Measurements from ENCODE around the gene RB1.

The RB1 gene

GRCh38 chr13:48507021-48507420, 203.5 kb downstream of the RB1 start:
- DNase-seq (ENCODE audit: low read depth in 2 of 2), result no peak
- TF ChIP-seq CTCF (IDR thresholded peaks at IDR 0.05; ENCODE audit: low read depth, low read length), result no peak
- no peak overlapping the region for H3K4me3 ChIP-seq (replicated peaks in 1 of 2; ENCODE audit: low read depth in 2 of 2, low read length in 2 of 2)

- H3K4me3 ChIP-seq (replicated peaks in 1 of 2; ENCODE audit: low read depth in 2 of 2, low read length in 2 of 2), result no peak overlapping the region
- TF ChIP-seq CTCF (IDR thresholded peaks at IDR 0.05; ENCODE audit: low read depth, low read length), result no peak
- DNase-seq (ENCODE audit: low read depth in 2 of 2), result no peak
These were observed 204.5 kb downstream of the RB1 start for GRCh38 chr13:48508011-48508410.

- no peak for DNase-seq (ENCODE audit: low read depth in 2 of 2)
- H3K4me3 ChIP-seq (replicated peaks in 1 of 2; ENCODE audit: low read depth in 2 of 2, low read length in 2 of 2), result no peak overlapping the region
- TF ChIP-seq CTCF (IDR thresholded peaks at IDR 0.05; ENCODE audit: low read depth, low read length), result no peak
These were observed 207.1 kb downstream of the RB1 start for GRCh38 chr13:48510698-48511097.

DNA sequence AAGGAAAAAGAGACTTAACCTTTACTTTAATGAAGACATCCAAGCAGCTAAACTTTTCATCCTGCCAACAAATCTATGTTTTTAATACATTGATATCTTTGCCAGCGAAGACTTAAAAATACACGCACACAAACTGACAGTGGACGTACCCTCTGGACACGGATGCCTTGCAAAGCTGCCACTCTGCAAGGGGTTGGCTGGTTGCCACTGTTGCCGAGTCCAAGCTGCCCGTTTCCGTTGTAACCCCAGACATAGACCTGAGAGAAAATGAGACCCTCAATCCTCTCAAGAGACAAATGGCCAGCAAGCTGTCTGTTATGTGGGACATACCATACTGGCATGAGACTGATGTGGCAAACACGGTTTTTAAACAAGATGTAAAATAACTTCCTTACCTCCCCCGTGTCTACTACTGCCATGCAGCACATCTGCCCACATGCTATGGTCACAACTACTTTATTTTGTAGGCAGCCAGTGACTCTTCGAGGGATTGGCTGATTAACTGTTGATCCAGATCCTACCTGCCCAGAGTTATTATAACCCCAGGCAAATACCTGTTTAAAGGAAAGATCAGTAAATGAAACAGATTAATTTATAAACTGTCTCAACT, 208.2 kb downstream of the RB1 start:
- TF ChIP-seq CTCF (IDR thresholded peaks at IDR 0.05; ENCODE audit: low read depth, low read length), result no peak
- no peak for DNase-seq (ENCODE audit: low read depth in 2 of 2)
- H3K4me3 ChIP-seq (replicated peaks in 1 of 2; ENCODE audit: low read depth in 2 of 2, low read length in 2 of 2), result no peak overlapping the region

DNA sequence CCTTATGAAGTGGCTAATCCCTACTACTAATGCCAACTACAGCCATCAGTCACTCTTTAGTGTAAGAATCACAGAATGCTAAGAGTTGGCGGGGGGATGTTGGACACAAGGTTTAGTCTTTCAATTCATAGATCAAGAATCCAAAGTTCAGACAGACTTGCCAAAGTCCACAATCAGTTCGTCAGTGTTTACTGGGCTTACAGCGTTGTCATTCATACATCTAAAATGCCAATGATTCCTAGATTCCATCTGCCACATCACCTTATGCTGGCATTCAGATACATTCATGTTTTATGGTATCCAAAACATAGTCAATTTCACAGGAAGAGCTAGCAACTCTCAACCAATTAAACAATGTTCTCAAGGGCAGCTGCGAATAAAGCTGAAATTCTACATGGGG, 211.2 kb downstream of the RB1 start:
- no peak overlapping the region for H3K4me3 ChIP-seq (replicated peaks in 1 of 2; ENCODE audit: low read depth in 2 of 2, low read length in 2 of 2)
- TF ChIP-seq CTCF (IDR thresholded peaks at IDR 0.05; ENCODE audit: low read depth, low read length), result no peak
- no peak for DNase-seq (ENCODE audit: low read depth in 2 of 2)

DNA sequence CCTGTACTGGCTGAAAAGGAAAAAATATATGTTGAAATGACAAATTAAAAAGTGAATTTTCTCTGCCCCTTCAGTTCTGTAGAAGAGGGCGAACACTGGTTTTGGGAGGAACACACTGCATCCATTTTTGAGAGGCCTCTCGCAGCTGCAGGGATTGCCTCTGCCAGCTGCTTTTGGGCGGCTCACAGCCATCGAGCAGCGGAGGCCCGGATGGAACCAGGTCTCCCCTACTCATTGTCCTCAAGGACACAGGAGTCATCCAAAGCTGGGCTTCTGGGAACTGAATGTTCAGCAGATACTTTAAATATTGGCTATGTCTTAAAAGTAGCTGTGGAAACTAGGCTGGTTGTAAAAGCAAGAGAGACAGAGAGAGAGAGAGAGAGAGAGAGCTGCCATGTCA, 212.2 kb downstream of the RB1 start:
- no peak overlapping the region for H3K4me3 ChIP-seq (replicated peaks in 1 of 2; ENCODE audit: low read depth in 2 of 2, low read length in 2 of 2)
- TF ChIP-seq CTCF (IDR thresholded peaks at IDR 0.05; ENCODE audit: low read depth, low read length), result no peak
- no peak for DNase-seq (ENCODE audit: low read depth in 2 of 2)

- no peak overlapping the region for H3K4me3 ChIP-seq (replicated peaks in 1 of 2; ENCODE audit: low read depth in 2 of 2, low read length in 2 of 2)
- DNase-seq (ENCODE audit: low read depth in 2 of 2), result no peak
- no peak for TF ChIP-seq CTCF (IDR thresholded peaks at IDR 0.05; ENCODE audit: low read depth, low read length)
These were observed 214.5 kb downstream of the RB1 start for GRCh38 chr13:48518083-48518482.
